22Rv1 (cell line): ENCODE data around the gene GADL1.

ENCODE experiments used
- CTCF ChIP-seq: fragments of 450-650 bp; IDR thresholded peaks from 2 replicates; pipeline ENCODE4 v1.5.1; 2017; ENCODE audit warnings: mild to moderate bottlenecking
- ZFX ChIP-seq: fragments of 450-650 bp; IDR thresholded peaks from 2 replicates; pipeline ENCODE4 v1.6.1; 2017; ENCODE audit warnings: antibody characterized with exemption, borderline replicate concordance

DNA sequence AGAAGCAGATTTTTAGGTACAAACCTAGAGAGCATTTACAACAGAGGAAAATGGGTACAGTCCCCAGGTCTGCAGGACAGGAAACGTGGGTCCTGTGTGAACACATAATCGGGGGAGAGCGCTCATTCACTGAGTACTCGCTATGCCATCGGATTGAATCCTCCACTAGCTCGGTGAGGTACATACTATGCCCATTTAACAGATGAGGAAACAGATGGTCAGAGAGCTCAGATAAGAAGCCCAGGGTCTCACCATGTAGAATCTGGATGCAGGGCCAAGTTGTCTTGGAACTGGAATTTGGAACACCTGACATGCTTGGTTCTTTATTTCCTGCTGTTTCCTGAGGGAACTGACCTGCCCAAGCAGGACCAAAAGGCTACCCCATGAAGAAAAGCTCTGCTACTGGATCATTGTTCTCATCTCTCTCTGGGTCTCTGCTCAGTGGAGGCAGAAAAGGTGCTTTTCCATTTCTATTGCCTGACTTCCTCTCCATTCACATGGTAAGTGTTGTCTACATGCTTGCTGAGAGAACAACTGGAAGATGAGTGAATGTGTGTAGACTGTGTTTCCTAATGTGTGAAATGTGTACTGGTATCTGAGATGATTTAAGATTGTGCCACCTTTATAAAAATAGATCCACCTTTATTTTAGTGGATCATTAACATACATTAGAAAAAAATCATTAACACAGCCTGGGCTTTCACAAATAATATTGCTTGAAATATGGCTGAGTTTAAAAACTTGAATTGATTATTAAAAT is 199.0 kb downstream of the GADL1 start:
- TF ChIP-seq CTCF = no peak
- no peak for TF ChIP-seq ZFX
